Calu3 (cell line): Measurements from ENCODE around the gene SIM1. TPM values are rescaled to one million over a fixed set of nuclear protein-coding genes. Genes with fewer than 3 reads are reported as not detected.

Source experiments
- BruUV-seq: library from RNA; stranded (reverse); fragments of 400-500 nt; replicated peaks from 2 replicates; lab custom pipeline; 2021; lab: Mats Ljungman, UMichigan
- CTCF ChIA-PET: fragments of 300-600 bp; sonication (Branson Sonifier 250); formaldehyde crosslinking; loops from one replicate; lab custom pipeline; 2022; ENCODE audit warnings: antibody characterized with exemption; lab: Charles Lee
- DNase-seq: peaks from one replicate; pipeline ENCODE4 v3.0.0; 2022
- H3K27ac Mint-ChIP-seq: one replicate; pipeline ENCODE4 v1.8.0; 2022; ENCODE audit warnings: mixed read lengths; ENCODE audit not compliant: unreplicated experiment
- H3K27me3 Mint-ChIP-seq: one replicate; pipeline ENCODE4 v1.8.0; 2022; ENCODE audit warnings: mixed read lengths; ENCODE audit not compliant: unreplicated experiment
- H3K36me3 Mint-ChIP-seq: one replicate; pipeline ENCODE4 v1.8.0; 2022; ENCODE audit warnings: mild to moderate bottlenecking, moderate library complexity, mixed read lengths; ENCODE audit not compliant: insufficient read depth, unreplicated experiment
- H3K4me1 Mint-ChIP-seq: one replicate; pipeline ENCODE4 v1.8.0; 2022; ENCODE audit warnings: mild to moderate bottlenecking, low read depth, mixed read lengths; ENCODE audit not compliant: unreplicated experiment
- H3K4me3 Mint-ChIP-seq: one replicate; pipeline ENCODE4 v1.8.0; 2022; ENCODE audit warnings: mild to moderate bottlenecking, low read depth, moderate library complexity, mixed read lengths; ENCODE audit not compliant: unreplicated experiment
- H3K9me3 Mint-ChIP-seq: one replicate; pipeline ENCODE4 v1.8.0; 2022; ENCODE audit warnings: low read depth, mixed read lengths; ENCODE audit not compliant: unreplicated experiment
- CTCF ChIP-seq: fragments of 200-600 bp; IDR thresholded peaks from one replicate; pipeline ENCODE4 v1.8.0; 2022; ENCODE audit warnings: antibody characterized with exemption; ENCODE audit not compliant: unreplicated experiment
- intact Hi-C: fragments of 100-400 bp; cut with micrococcal nuclease; formaldehyde crosslinking; loops from one replicate; pipeline ENCODE4 v1.10.0; 2022; ENCODE audit not compliant: unreplicated experiment
- total RNA-seq: library from RNA; stranded (reverse); gene quantifications from 2 replicates; pipeline ENCODE4 v1.2.3, GENCODE V29; 2022

SIM1 gene
- total RNA-seq, 1 experiment from 2014 or later, result not detected

- H3K27ac Mint-ChIP-seq, result no peak overlapping the region
- H3K9me3 Mint-ChIP-seq, result no peaks in the 10 kb centered on the region
- TF ChIP-seq CTCF, result no peak
- no TSS peak for BruUV-seq
- no peaks in the 10 kb centered on the region for H3K36me3 Mint-ChIP-seq
- intact Hi-C loops, result no loop called here
- CTCF ChIA-PET, result no interaction called here
- no peak overlapping the region for H3K4me3 Mint-ChIP-seq
- H3K27me3 Mint-ChIP-seq, result no peaks in the 10 kb centered on the region
- no peak for DNase-seq
- H3K4me1 Mint-ChIP-seq, result peaks cover 5% of the 10 kb centered on the region
Observed at GRCh38 chr6:100426744-100427338, 37.9 kb downstream of the SIM1 start.

- no peaks in the 10 kb centered on the region for H3K9me3 Mint-ChIP-seq
- CTCF ChIA-PET, result no interaction called here
- H3K4me1 Mint-ChIP-seq, result no peaks in the 10 kb centered on the region
- no peak for DNase-seq
- no peak overlapping the region for H3K27ac Mint-ChIP-seq
- TF ChIP-seq CTCF, result no peak
- intact Hi-C loops, result no loop called here
- no peaks in the 10 kb centered on the region for H3K36me3 Mint-ChIP-seq
- H3K27me3 Mint-ChIP-seq, result no peaks in the 10 kb centered on the region
- no TSS peak for BruUV-seq
- H3K4me3 Mint-ChIP-seq, result no peak overlapping the region
Observed at GRCh38 chr6:100426241-100426640, 38.5 kb downstream of the SIM1 start.

GRCh38 chr6:100420711-100421110, 44.0 kb downstream of the SIM1 start:
- Mint-ChIP-seq H3K4me1 (peaks cover 8% of the 10 kb centered on the region), H3K4me3 (no peak overlapping the region), H3K27me3 (no peaks in the 10 kb centered on the region), H3K9me3 (no peaks in the 10 kb centered on the region), H3K36me3 (no peaks in the 10 kb centered on the region), H3K27ac (no peak overlapping the region)
- BruUV-seq, result no TSS peak
- CTCF ChIA-PET, result no interaction called here
- no peak for DNase-seq
- TF ChIP-seq CTCF, result no peak
- intact Hi-C loops, result no loop called here

- Mint-ChIP-seq H3K9me3 (peaks cover 3% of the 10 kb centered on the region), H3K36me3 (no peaks in the 10 kb centered on the region), H3K4me1 (peaks cover 8% of the 10 kb centered on the region), H3K27me3 (no peaks in the 10 kb centered on the region), H3K4me3 (no peak overlapping the region), H3K27ac (peak overlapping the region; percentile 14)
- CTCF ChIA-PET, result no interaction called here
- no peak for DNase-seq
- no TSS peak for BruUV-seq
- intact Hi-C loops, result no loop called here
- no peak for TF ChIP-seq CTCF
Observed at GRCh38 chr6:100417036-100417435, 47.7 kb downstream of the SIM1 start.
